ENCODE data around the gene MAPK8IP1.
"Not testable (repeated sequence)": the region's sequence is repeated elsewhere in the genome, so short reads cannot be mapped to it uniquely, and the experiment has no call there.

MAPK8IP1 gene

DNA sequence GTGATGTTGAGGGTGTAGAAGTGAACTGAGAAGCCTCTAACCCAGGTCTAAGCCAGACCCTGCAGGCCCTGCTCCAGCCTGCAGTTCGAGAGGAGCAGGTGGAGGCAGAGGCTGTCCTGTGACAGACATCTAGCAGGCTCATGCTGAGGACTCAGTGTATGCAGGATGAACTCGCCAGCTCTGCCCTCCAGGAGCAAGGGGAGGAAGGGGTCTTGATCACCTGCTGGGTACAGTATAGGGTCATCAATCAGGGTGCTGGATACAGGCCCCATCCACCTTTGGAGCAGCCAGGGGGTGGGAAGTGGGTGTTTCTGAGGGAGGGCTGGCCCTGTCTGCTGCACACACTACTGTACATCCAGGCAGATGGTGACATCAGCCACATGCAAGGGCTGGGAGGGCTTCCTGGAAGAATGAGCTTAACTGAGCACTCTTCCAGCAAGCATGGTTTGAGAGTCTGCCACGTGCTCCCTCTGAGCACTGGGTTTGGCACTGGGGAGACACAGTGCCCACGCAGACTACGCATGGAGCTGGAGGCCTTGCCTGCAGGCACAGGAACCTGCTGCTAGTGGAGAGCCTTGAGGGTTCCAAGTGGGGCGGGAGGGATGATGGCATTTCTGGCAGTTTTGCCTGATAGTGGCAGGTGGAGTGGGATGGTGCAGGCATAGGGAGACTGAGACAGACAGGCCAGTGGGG lies 9.2 kb downstream of the MAPK8IP1 start:
- DNase-seq = no peak

DNA sequence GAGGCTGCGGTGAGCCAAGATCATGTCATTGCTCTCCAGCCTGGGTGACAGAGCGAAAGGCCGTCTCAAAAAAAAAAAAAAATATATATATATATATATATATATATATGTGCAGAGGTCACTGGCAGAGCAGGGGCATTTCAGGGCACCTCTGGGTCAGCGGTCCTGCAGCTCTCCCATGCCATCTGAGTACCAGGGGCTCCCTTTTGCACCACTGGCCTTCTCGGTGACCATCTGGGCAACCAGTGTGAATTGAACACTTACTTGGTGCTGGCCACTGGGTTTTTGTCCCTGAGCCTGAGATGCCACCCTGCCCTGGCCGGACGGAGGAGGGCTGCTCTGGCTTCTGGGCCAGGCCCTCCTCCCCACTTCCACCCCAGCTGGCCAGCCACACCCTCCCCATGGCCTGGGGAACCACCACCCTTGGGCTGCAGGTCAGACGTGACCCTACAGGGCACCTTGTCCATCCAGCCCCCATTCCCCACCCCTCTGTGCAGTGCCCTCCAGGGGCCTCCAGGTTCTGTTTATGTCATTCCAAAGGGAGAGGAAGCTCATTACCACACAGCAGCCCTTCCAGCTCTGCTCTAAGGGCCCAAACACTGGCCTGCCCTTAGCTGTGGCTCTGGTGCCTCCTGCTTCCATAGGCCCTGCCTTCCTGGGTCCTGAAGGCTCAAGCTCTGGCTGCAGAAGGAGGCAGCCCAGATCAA lies 10.3 kb downstream of the MAPK8IP1 start:
- no peak for DNase-seq

DNA sequence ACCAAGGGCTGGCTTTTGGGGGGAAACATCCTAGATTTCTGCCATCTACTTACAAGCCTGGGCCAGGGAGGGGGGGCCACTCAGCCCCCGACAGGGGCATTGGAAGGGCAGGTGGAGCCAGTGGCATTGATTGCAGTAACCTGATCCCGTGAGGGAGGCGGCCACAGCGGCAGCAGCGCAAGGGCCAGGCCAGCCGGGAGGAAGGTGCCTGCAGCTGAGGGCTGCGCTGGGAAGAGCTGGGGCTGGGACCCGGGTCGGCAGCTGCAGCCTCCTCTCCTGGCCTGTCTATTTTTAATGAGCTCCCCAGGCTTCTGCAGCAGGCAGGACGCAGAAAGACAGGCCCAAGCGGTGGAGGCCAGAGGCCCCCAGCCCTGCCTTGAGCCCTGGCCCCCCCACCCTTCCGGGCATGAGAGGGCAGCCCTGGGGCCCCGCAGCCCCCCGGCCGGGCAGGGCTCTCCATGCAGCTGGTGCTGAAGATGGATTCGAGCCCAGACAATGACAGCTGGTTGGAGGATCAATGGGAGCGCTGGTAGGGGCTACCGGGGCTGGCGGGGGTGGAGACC lies 11.1 kb downstream of the MAPK8IP1 start:
- DNase-seq = no peak

DNA sequence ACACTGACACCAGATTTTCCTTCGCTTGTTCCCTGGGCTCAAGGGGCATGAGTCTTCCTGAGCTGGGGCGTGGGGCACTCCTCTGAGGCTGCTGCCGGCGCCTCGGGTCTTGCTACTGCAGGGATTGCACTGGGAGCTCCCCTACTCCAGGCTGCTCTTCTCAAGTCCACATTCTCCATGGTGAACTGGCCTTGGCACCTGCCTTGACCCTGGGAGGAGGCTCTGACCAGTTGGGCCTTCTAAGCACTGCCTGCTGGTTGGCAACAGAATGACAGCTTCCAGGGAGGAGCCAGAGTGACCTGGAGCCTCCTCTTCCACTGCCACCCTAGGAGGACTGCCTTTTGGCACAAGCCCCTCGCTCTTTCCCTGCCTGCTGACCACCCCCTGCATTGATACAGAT lies 12.1 kb downstream of the MAPK8IP1 start:
- DNase-seq = no peak

DNA sequence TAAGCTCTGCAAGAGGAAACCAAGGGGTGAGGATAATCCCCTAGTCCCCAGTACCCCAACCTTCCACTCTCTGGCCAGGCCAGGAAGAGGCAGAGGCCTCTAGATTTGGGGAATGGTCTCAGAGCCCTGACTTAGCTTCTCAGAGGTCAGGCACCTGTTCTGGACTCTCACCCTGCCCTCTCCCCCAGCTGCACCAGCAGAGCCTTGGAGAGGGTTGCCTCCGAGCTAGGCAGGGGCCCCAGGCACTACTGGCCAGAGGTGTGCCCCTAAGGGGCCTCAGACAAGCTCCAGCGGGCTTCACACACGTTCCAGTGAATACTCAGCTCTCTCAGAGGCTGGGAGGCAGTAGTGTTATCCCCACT lies 13.6 kb downstream of the MAPK8IP1 start:
- no peak for DNase-seq

DNA sequence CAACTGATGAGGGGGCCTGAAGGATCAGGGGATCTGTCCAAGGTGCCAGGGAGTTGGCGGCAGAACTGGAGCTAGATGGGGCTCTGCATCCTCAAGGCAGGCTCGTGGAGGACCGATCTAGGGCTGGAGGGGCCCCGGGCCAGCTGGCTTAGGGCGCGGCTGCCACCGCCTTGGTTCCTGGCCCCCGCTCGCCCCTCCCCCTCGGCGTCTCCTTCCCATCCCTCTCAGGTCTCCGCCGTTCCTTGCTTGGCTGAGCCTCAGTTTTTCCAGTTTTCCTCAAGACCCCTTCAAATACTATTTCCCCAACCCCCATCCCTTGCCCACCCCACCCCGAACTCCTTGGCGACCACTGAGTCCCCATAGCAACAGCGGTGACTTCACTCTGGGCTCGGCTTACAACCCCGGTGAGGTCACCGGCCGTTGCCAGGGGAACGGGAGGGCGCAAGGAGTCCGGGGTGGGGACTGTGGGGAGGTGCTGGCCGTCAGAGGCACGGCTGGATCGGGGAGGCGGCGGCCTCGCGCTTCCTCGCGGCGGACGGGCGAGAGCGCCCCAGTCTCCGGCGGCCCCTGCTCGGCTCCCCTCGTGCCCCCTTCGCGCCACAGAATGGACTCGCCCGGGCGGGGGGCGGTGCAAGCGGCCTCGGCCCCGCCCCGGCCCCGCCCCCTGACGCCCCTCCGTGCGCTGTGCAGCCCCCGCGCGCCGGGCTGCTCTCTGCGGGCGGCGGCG lies 14.2 kb downstream of the MAPK8IP1 start:
- DNase-seq = peak; percentile 87

DNA sequence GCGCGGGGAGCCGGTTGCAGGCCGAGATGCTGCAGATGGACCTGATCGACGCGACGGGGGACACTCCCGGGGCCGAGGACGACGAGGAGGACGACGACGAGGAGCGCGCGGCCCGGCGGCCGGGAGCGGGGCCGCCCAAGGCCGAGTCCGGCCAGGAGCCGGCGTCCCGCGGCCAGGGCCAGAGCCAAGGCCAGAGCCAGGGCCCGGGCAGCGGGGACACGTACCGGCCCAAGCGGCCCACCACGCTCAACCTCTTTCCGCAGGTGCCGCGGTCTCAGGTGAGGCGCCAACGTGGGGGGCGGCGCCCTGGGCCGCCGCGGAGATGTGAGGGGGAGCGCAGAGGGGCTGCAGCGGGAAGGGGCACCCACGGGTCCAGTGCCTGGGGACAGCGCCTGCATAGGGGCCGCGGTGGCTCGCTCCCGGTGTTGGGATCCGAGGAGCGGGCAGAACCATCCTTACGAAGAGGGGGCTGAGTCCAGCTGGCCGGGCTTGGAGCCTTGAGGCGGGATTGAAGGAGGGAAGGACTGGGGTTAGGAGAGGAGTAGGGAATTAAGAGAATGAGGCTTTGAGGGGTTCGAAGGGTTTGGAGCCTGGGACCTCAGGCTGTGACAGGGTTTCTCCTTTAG lies 14.8 kb downstream of the MAPK8IP1 start:
- not testable (repeated sequence) for DNase-seq

DNA sequence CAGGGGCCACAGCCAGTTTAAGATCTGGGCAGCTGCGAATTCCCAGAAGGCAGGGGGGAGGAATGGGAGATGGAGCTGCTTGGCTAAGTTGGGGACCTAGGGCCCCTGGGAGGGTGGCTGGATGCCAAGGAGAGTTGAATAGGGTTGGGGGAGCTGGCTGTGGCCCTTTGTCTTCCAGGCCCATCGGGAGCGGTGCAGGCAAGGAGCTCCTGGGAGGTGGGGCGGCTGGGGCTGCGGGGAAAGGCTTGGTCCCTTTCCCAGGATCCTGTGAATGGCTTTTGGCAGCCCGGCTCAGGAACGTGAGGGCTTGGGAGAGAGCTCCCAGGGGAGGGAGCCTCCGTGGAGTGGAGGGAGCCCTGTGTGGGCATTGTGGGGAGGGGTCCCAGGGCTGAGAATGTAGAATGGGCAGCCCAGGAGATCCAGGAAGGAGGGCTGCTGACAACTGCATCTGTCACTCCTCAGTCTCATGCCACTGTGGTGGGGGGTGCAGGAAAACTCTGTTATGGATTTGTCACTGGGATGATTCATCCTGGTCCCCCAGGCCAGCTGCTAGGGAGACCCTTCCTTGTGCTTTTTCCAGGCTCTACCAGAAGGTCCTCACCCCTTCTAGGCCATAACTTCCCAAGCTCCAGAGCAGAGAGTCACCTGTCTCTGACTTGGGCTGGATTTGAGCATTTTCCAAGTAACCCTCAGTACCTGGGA lies 15.6 kb downstream of the MAPK8IP1 start:
- no peak for DNase-seq

DNA sequence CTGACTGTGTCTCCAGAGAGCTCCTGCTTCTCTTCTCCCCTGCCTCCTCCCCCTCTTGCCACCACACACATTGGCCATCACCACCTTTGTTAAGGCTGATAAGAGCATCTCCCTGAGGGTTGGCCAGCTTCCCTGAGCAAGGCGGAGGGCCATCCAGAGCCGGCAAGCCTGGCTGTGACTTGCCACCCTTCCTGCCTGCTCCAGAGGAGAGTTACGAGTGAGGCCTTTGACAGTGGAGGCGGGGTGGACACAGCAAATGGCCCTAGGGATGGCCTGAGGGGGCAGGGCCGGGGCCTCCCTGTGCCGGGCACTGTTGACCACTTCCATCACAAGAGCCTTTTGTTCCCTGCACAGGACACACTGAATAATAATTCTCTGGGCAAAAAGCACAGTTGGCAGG lies 16.2 kb downstream of the MAPK8IP1 start:
- DNase-seq = no peak

DNA sequence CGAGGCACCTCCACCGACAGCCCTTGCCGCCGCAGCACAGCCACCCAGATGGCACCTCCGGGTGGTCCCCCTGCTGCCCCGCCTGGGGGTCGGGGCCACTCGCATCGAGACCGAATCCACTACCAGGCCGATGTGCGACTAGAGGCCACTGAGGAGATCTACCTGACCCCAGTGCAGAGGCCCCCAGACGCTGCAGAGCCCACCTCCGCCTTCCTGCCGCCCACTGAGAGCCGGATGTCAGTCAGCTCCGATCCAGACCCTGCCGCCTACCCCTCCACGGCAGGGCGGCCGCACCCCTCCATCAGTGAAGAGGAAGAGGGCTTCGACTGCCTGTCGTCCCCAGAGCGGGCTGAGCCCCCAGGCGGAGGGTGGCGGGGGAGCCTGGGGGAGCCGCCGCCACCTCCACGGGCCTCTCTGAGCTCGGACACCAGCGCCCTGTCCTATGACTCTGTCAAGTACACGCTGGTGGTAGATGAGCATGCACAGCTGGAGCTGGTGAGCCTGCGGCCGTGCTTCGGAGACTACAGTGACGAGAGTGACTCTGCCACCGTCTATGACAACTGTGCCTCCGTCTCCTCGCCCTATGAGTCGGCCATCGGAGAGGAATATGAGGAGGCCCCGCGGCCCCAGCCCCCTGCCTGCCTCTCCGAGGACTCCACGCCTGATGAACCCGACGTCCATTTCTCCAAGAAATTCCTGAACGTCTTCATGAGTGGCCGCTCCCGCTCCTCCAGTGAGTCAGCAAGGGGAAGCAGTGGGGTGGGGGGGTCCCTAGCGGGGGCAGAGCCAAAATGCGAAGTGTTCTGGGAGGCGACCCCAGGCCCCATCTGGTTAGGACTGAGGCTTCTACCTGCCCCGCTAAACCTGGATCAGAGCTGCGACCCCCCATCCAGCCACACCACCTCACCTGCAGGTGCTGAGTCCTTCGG lies 17.3 kb downstream of the MAPK8IP1 start:
- no peak for DNase-seq

DNA sequence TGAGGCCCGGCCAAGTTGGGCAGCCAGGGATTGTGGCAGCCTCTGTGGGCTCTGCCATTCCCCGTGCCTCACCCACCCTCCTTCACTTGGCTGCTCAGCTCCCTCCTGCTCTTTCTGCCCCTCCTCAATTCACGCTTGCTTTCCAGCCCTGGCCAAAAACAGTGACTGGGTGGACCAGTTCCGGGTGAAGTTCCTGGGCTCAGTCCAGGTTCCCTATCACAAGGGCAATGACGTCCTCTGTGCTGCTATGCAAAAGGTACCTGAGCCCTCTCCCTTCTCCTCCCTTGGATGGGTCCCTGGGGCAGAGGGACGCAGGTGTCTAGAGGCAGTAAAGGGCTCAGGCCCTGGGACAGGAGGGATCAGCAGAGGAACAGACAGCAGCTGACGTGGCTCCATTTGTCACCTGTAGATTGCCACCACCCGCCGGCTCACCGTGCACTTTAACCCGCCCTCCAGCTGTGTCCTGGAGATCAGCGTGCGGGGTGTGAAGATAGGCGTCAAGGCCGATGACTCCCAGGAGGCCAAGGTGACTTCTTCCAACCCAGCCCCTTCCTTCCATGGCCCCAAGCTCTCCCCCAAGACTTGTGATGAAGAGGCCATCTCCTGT lies 19.0 kb downstream of the MAPK8IP1 start:
- no peak for DNase-seq

DNA sequence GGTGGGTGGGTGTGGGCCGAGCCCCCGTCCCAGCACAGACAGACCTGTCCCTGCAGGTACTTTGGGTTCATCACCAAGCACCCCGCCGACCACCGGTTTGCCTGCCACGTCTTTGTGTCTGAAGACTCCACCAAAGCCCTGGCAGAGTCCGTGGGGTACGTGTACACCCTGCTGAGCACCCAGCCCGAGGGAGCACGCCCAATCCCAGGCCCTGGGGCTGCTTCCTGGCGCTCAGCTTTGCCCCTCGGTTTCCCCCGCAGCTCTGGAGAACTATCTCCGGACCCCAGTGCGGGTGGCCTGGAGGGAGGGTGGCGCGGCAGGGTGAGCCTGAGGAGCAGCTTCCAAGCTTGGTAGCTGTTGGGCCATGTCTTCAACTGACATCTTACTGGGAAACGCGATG lies 19.6 kb downstream of the MAPK8IP1 start:
- DNase-seq = no peak

DNA sequence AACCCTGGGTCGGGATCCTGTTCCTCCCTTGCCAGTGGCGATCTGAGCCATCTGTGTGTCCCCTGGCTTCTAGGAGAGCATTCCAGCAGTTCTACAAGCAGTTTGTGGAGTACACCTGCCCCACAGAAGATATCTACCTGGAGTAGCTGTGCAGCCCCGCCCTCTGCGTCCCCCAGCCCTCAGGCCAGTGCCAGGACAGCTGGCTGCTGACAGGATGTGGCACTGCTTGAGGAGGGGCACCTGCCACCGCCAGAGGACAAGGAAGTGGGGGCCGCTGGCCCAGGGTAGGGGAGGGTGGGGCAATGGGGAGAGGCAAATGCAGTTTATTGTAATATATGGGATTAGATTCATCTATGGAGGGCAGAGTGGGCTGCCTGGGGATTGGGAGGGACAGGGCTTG lies 20.1 kb downstream of the MAPK8IP1 start:
- DNase-seq = not testable (repeated sequence)

DNA sequence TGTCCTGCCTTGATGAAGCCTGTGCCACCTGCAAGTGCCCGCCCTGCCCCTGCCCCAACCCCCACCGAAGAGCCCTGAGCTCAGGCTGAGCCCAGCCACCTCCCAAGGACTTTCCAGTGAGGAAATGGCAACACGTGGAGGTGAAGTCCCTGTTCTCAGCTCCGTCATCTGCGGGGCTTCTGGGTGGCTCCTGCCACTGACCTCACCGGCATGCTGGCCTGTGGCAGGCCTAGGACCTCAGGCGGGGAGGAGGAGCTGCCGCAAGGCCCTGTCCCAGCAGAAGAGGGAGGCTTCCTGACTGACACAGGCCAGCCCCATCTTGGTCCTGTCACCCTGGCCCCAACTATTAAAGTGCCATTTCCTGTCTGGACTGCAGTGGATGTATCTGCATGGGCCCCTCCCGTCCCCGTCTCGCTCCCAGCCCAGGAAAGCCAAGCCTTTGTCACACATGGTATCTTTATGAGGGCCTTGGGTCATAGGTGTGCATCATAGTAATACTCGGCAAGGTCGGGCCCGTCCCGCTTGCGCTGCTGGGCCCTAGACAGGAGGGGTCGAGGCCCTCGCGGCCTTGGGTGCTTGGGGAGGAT lies 20.7 kb downstream of the MAPK8IP1 start:
- no peak for DNase-seq

DNA sequence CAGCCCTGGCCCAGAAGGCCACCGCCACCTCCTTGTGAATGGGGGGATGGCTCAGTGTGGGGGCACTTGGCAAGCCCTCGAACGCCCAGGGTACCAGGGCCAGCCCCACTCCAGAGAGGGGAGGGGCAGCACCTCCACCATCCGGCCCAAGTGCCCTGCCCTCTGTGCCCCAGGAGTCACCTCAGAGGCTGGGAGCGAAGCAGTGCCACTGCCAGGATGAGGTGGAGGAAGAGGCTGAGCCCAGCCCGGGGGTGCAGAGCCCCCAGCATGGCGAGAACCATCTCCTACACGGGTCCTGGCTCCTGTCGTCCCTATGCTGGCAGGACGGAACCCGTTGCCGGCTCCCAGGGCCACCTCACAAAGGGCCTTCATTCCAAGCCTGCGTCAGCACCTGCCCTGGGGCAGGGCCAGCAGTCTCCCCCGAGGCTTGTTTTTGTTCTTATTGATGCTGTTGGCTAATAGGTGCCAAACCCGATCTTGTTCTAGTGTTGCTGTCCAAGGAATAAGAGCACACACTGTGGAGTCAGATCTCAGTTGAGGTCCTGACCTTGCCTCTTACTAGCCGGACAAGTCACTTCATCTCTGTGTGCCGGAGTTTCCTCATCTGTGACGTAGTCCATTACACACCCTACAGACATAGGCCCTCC lies 21.6 kb downstream of the MAPK8IP1 start, which contains the start of gene FREY1:
TSS of gene FREY1 (minus strand) at position 307 of the 647 bp plus-strand sequence. CDS start at position 281, 26 bp downstream.
- DNase-seq = no peak

DNA sequence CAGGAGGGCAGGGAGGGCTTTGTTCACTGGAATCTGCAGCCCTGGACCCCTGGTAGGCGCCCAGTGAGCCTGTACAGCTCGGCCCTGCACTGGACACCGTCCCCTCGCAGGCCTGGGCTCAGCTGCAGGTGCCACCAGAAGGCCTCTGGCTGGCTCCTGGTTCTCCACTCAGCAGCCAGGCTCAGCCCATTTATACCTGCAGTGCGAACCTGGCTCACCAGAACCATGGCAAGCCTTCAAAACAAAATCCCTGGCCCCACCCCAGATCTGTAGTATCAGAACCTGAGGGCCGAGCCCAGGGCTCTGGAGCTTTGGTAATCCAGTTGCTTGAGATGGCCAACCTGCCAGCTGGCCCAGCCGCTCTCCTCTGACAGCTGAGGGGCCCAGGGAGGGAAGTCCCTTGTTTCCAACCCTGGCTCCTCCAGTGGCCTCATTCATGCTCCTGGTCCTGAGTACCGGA lies 22.5 kb downstream of the MAPK8IP1 start:
- DNase-seq = no peak

DNA sequence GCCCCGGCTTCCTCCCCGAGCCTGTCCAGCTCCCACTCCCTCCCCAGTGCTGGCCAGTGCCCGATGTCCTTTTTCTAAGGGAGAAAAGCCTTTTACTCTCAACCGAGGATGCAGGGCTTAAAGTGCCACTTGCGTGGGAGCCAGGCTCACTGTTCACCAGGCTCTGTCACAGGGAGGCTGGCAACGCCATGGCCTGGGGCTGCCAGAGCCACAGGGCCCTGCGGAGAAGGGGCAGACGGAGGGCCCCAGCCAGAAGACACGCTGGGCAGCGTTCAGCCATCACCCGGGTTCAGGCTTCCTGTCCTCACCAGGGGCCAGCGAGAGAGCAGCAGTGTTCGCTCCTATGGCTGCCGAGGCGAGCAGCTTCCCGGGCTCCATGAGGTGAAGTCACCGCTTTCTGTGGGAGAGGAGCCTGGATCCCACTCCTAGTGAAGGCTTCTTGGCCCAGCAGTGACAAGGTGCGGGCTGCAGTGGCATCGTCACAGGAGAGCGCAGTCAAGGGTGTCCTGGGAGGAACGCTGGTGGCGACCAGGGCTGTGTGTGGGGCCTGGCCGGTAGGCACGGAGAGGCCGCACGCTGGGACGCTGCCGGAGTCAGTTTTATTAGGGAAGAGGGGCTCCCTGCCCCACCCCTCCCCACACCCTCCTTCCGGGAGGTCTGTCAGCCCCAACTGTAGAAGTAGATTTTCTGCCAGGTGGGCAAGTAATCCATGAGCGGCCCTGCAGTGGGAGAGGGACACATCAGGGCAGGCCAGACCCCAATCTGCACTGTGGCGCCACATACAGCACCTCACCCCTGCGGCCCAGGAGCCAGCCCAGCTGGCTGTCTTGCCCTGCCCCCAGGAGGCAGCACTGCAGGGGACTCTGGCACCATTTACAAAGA lies 24.4 kb downstream of the MAPK8IP1 start:
- no peak for DNase-seq

DNA sequence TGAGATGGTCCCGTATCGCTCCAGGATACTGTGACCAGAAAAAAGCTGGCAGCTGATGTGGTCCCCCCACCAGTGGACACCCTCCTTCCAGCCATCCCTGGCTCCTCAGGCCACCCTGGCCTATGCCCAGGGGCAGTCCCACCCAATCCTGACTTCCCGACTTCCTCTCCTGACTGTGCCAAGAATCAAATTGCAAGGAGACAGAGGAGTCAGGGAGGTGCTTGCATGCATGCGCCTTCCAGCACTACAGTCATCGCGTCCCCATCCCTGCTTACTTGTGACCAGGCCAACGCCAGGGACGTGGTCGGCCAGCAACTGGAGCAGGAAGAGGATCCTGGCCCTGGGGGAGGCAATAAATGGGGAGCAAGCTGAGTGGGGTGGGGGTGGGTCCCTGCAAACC lies 25.2 kb downstream of the MAPK8IP1 start:
- DNase-seq = no peak

DNA sequence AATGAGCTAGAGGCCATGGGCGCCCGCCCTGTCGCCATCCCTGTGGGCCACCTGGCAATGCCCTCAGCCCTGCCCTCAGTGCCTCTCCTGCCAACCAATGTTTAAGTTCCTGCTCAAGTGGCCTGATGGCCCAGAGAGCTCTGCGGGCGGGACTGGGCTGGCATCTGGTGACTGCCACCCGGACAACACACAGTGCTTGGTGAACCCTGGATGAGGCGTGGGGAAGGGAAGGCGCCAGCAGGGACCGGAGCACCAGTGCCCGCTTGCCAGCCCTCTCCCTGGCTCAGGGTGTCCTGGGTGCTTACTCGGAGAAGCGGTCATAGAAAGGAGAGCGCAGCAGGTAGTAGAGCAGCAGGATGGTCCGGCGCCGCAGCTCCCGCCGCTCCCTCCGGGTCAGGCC lies 28.1 kb downstream of the MAPK8IP1 start:
- DNase-seq = no peak
